Measurements from ENCODE around the gene VKORC1. TPM values are rescaled to one million over a fixed set of nuclear protein-coding genes. Genes with fewer than 3 reads are reported as not detected.
A peak's percentile ranks its signal among the peaks of the same experiment; 100 is the strongest.

Gene VKORC1
- total RNA-seq, 1 donor from 2014 or later, result 56.2 TPM

DNA sequence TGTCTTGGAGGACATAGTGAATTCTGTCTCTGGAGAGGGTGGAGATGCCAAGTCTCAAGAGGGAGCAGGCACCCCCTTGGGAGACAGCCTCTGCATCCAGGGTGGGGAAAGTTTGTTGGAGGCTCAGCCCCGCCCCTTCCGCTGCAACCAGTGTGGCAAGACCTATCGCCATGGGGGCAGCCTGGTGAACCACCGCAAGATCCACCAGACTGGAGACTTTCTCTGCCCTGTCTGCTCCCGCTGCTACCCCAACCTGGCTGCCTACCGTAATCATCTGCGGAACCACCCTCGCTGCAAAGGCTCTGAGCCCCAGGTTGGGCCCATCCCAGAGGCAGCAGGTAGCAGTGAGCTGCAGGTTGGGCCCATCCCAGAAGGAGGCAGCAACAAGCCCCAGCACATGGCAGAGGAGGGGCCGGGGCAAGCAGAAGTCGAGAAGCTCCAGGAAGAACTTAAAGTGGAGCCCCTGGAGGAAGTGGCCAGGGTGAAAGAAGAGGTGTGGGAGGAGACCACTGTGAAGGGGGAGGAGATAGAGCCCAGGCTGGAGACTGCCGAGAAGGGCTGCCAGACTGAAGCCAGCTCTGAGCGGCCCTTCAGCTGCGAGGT is 15.2 kb downstream of the VKORC1 start:
- Mint-ChIP-seq H3K27me3 (no peaks in the 10 kb centered on the region), H3K4me3 (no peak overlapping the region), H3K4me1 (peaks cover 15% of the 10 kb centered on the region), H3K27ac (no peak overlapping the region), H3K36me3 (ENCODE audit: low read depth) (peaks cover 43% of the 10 kb centered on the region), H3K9me3 (no peaks in the 10 kb centered on the region)
- intact Hi-C loops (cut with micrococcal nuclease), result no loop called here
- no peak for DNase-seq

GRCh38 chr16:31078597-31079341 is 15.8 kb downstream of the VKORC1 start:
- peaks cover 43% of the 10 kb centered on the region for H3K36me3 Mint-ChIP-seq (ENCODE audit: low read depth)
- DNase-seq, result no peak
- intact Hi-C loops (cut with micrococcal nuclease), result no loop called here
- no peak overlapping the region for H3K27ac Mint-ChIP-seq
- H3K27me3 Mint-ChIP-seq, result no peaks in the 10 kb centered on the region
- no peak overlapping the region for H3K4me3 Mint-ChIP-seq
- peaks cover 18% of the 10 kb centered on the region for H3K4me1 Mint-ChIP-seq
- H3K9me3 Mint-ChIP-seq, result no peaks in the 10 kb centered on the region

DNA sequence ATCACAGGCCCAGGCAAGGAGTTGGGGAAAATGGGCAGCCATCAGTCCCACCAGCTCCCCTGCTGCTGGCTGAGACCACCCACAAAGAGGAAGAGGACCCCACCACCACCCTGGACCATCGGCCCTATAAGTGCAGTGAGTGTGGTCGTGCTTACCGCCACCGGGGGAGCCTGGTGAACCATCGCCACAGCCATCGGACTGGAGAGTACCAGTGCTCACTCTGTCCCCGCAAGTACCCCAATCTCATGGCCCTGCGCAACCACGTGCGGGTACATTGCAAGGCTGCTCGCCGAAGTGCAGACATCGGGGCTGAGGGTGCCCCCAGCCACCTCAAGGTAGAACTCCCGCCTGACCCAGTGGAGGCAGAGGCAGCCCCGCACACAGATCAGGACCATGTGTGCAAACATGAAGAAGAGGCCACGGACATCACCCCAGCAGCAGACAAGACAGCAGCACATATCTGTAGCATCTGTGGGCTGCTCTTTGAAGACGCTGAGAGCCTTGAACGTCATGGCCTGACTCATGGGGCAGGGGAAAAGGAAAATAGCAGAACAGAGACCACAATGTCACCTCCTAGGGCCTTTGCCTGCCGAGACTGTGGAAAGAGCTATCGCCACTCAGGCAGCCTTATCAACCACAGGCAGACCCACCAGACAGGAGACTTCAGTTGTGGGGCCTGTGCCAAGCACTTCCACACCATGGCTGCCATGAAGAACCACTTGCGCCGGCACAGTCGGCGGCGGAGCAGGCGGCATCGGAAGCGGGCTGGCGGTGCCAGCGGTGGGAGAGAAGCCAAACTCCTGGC is 16.8 kb downstream of the VKORC1 start:
- Mint-ChIP-seq H3K4me3 (no peak overlapping the region), H3K36me3 (ENCODE audit: low read depth) (peaks cover 46% of the 10 kb centered on the region), H3K27ac (no peak overlapping the region), H3K9me3 (no peaks in the 10 kb centered on the region), H3K27me3 (no peaks in the 10 kb centered on the region), H3K4me1 (peaks cover 18% of the 10 kb centered on the region)
- intact Hi-C loops (cut with micrococcal nuclease), result no loop called here
- DNase-seq, result no peak

- Mint-ChIP-seq H3K27me3 (no peaks in the 10 kb centered on the region), H3K4me3 (no peak overlapping the region), H3K27ac (no peak overlapping the region), H3K9me3 (no peaks in the 10 kb centered on the region), H3K4me1 (peaks cover 22% of the 10 kb centered on the region), H3K36me3 (ENCODE audit: low read depth) (peaks cover 49% of the 10 kb centered on the region)
- intact Hi-C loops (cut with micrococcal nuclease), result no loop called here
- no peak for DNase-seq
Measured at GRCh38 chr16:31077024-31077423, 17.6 kb downstream of the VKORC1 start.

DNA sequence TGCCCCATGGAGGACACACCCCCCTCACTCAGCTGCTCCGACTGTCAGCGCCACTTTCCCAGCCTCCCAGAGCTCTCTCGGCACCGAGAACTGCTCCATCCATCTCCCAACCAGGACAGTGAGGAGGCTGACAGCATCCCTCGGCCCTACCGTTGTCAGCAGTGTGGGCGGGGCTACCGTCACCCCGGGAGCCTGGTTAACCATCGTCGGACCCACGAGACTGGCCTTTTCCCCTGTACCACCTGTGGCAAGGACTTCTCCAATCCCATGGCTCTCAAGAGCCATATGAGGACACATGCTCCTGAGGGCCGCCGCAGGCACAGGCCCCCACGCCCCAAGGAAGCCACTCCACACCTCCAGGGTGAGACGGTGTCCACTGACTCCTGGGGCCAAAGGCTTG is 18.3 kb downstream of the VKORC1 start:
- H3K4me3 Mint-ChIP-seq, result no peak overlapping the region
- no peaks in the 10 kb centered on the region for H3K27me3 Mint-ChIP-seq
- intact Hi-C loops (cut with micrococcal nuclease), result no loop called here
- no peak for DNase-seq
- peaks cover 28% of the 10 kb centered on the region for H3K4me1 Mint-ChIP-seq
- H3K36me3 Mint-ChIP-seq (ENCODE audit: low read depth), result peaks cover 48% of the 10 kb centered on the region
- no peaks in the 10 kb centered on the region for H3K9me3 Mint-ChIP-seq
- peak overlapping the region; percentile 15 for H3K27ac Mint-ChIP-seq

- Mint-ChIP-seq H3K9me3 (no peaks in the 10 kb centered on the region), H3K36me3 (ENCODE audit: low read depth) (peaks cover 39% of the 10 kb centered on the region), H3K27ac (peak overlapping the region; percentile 93), H3K4me3 (peak overlapping the region; percentile 90), H3K4me1 (peaks cover 28% of the 10 kb centered on the region), H3K27me3 (no peaks in the 10 kb centered on the region)
- DNase-seq, result no peak
- intact Hi-C loops (cut with micrococcal nuclease), result loop anchor here (1.0 to 5.0 kb wide), 13 partner anchors 21 to 795 kb away; partner anchors contain the start of genes ARMC5, BCKDK, FBRS and FBXL19
Measured at GRCh38 chr16:31074814-31075183, 19.8 kb downstream of the VKORC1 start.

- DNase-seq, result peak; percentile 99
- H3K27me3 Mint-ChIP-seq, result no peaks in the 10 kb centered on the region
- intact Hi-C loops (cut with micrococcal nuclease), result loop anchor here (1.0 to 5.0 kb wide), 13 partner anchors 21 to 795 kb away; partner anchors contain the start of genes ARMC5, BCKDK, FBRS and FBXL19
- peaks cover 31% of the 10 kb centered on the region for H3K4me1 Mint-ChIP-seq
- peaks cover 36% of the 10 kb centered on the region for H3K36me3 Mint-ChIP-seq (ENCODE audit: low read depth)
- peak within 1 kb of the TSS; percentile 93 for H3K27ac Mint-ChIP-seq
- H3K4me3 Mint-ChIP-seq, result peak within 1 kb of the TSS; percentile 90
- no peaks in the 10 kb centered on the region for H3K9me3 Mint-ChIP-seq
Measured at GRCh38 chr16:31073970-31074813, 20.4 kb downstream of the VKORC1 start, which contains the start of the genes ZNF646 and ZNF668. TSS of gene ZNF646 (plus strand) at chr16:31074422. CDS start at chr16:31076325, 1,903 bp downstream. TSS of gene ZNF668 (minus strand) at chr16:31074240. CDS start at chr16:31064459, 9,781 bp downstream.

GRCh38 chr16:31073142-31073969 is 21.2 kb downstream of the VKORC1 start:
- DNase-seq, result peak; percentile 97
- no peaks in the 10 kb centered on the region for H3K27me3 Mint-ChIP-seq
- no peaks in the 10 kb centered on the region for H3K9me3 Mint-ChIP-seq
- H3K27ac Mint-ChIP-seq, result peak overlapping the region; percentile 93
- peaks cover 28% of the 10 kb centered on the region for H3K36me3 Mint-ChIP-seq (ENCODE audit: low read depth)
- intact Hi-C loops (cut with micrococcal nuclease), result loop anchor here (5.0 kb wide), 2 partner anchors 34 to 416 kb away; partner anchors contain the start of genes BCKDK and FBRS
- peaks cover 35% of the 10 kb centered on the region for H3K4me1 Mint-ChIP-seq
- peak overlapping the region; percentile 90 for H3K4me3 Mint-ChIP-seq

GRCh38 chr16:31072540-31073141 is 22.0 kb downstream of the VKORC1 start:
- DNase-seq, result peak; percentile 82
- no peaks in the 10 kb centered on the region for H3K9me3 Mint-ChIP-seq
- peaks cover 32% of the 10 kb centered on the region for H3K4me1 Mint-ChIP-seq
- H3K4me3 Mint-ChIP-seq, result peak overlapping the region; percentile 90
- peaks cover 21% of the 10 kb centered on the region for H3K36me3 Mint-ChIP-seq (ENCODE audit: low read depth)
- intact Hi-C loops (cut with micrococcal nuclease), result loop anchor here (5.0 kb wide), 2 partner anchors 35 to 415 kb away; partner anchors contain the start of genes BCKDK and FBRS
- H3K27me3 Mint-ChIP-seq, result no peaks in the 10 kb centered on the region
- peak overlapping the region; percentile 91 for H3K27ac Mint-ChIP-seq

DNA sequence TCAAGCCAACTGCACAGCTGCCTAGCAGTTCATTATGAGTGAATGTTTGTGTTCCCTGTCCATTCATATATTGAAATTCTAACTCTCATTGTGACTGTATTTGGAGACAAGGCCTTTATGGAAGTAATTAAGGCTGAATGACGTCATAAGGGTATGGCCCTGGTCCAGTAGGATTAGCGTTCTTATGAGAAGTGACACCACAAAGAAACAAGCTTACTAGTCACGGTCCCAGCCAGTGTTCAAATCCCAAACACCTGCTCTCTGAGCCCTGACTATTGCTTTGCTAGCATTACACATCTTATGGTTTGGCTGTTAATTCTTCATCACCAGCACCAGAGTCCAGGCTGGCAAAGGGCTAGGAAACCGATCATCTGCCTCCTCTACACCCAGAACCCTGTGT is 22.7 kb downstream of the VKORC1 start:
- DNase-seq, result no peak
- Mint-ChIP-seq H3K9me3 (no peaks in the 10 kb centered on the region), H3K36me3 (ENCODE audit: low read depth) (peaks cover 20% of the 10 kb centered on the region), H3K27me3 (no peaks in the 10 kb centered on the region), H3K27ac (peak overlapping the region; percentile 91), H3K4me1 (peaks cover 32% of the 10 kb centered on the region), H3K4me3 (peak overlapping the region; percentile 90)
- intact Hi-C loops (cut with micrococcal nuclease), result loop anchor here (5.0 kb wide), 2 partner anchors 35 to 415 kb away; partner anchors contain the start of genes BCKDK and FBRS

GRCh38 chr16:31067342-31067741 is 27.3 kb downstream of the VKORC1 start:
- Mint-ChIP-seq H3K4me1 (peaks cover 55% of the 10 kb centered on the region), H3K9me3 (no peaks in the 10 kb centered on the region), H3K27me3 (no peaks in the 10 kb centered on the region), H3K36me3 (ENCODE audit: low read depth) (peaks cover 24% of the 10 kb centered on the region), H3K27ac (no peak overlapping the region), H3K4me3 (no peak overlapping the region)
- intact Hi-C loops (cut with micrococcal nuclease), result loop anchor here (1.0 kb wide), 1 partner anchor 23 kb away; no protein-coding TSS in a partner anchor
- DNase-seq, result no peak

Measured in activated CD4-positive, alpha-beta T cell treated with anti-CD3 and anti-CD28 coated beads, Interleukin-2, amount 10 ng/mL, durations not matched to agents 24 days and 14 days (primary cell).